ENCODE data around the gene PIGQ. TPM values are rescaled to one million over a fixed set of nuclear protein-coding genes. Genes with fewer than 3 reads are reported as not detected.

Gene PIGQ
- total and polyA plus RNA-seq, 2 of the 4 experiments (the other 2 are of a cell fraction): 5.9 to 36.8 TPM

DNA sequence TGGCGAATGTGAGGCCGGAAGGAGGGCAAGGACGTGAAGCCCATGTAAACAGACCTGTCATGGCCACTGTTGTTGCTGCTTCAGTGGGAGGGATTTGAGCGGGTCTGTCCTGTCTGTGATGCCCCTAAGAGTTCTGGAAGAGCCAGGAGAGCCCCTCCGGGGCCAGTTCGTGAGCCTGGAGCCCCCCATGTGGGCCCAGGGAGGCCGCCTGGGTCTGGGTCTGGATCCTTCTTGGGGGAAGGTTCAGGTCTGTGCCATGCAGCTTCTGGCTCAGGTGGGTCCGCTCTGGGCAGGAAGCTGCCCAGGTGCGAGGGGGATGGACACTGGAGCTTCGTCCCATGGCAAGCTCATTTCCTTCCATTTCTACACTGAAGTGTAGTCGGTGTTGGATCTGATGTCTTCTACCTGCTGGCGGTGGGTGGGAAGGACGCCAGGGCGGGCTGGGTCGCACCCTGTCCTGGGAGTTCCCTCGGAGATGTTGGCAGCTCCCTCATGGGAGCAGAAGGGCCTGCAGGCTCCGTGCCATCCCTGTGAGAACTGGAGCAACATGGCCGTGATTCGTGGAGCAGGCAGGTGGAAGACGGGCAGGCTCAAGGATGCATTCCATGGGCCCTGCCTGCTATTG is 49.8 kb downstream of the PIGQ start:
- Histone ChIP-seq H3K36me3 (ENCODE audit: control insufficient read depth, insufficient read depth, low read length) (peaks cover 2% of the 10 kb centered on the region; the same call in 1 of the 2 replicates), H3K9ac (ENCODE audit: low read depth, low read length) (no peak overlapping the region), H3K18ac (ENCODE audit: low read depth, low read length) (no peak overlapping the region), H3K9me1 (ENCODE audit: insufficient read depth, low read length) (peaks cover 6% of the 10 kb centered on the region; the same call in 1 of the 2 replicates), H4K91ac (ENCODE audit: insufficient read depth, low read depth, low read length) (no peak overlapping the region), H3K4me2 (ENCODE audit: low read depth, low read length) (no peak overlapping the region), H4K8ac (ENCODE audit: low read depth in 2 of 2, low read length in 2 of 2) (no peak overlapping the region), H3K79me1 (ENCODE audit: low read depth in 1 of 2, low read length in 2 of 2) (peaks cover 10 to 46% of the 10 kb centered on the region in 2 experiments; a peak in 3 of 4 replicates), H4K5ac (ENCODE audit: low read depth, low read length) (no peak overlapping the region), H2BK20ac (ENCODE audit: low read depth, low read length) (no peak overlapping the region), H2AFZ (replicated peaks; ENCODE audit: low read length, poor library complexity) (no peak overlapping the region), H3K4ac (ENCODE audit: low read depth, low read length) (no peak overlapping the region), H2AK9ac (replicated peaks; ENCODE audit: low read depth, low read length, poor library complexity) (no peak overlapping the region), H2BK120ac (ENCODE audit: low read depth, low read length) (no peak overlapping the region), H3K27me3 (ENCODE audit: control insufficient read depth, insufficient read depth, low read length) (no peaks in the 10 kb centered on the region), H3K14ac (replicated peaks; ENCODE audit: low read depth, low read length) (no peak overlapping the region), H2BK5ac (ENCODE audit: low read depth, low read length, poor library complexity, severe bottlenecking) (no peak overlapping the region), H4K20me1 (ENCODE audit: insufficient read depth, low read length) (peaks cover 19% of the 10 kb centered on the region), H3K56ac (ENCODE audit: extremely low read depth, insufficient read depth, low read length) (no peak overlapping the region), H3K4me1 (ENCODE audit: control insufficient read depth, insufficient read depth, low read length) (peaks cover 3% of the 10 kb centered on the region; the same call in 1 of the 2 replicates), H2AK5ac (ENCODE audit: low read depth, low read length) (no peak overlapping the region), H3K27ac (ENCODE audit: insufficient read depth, low read length) (no peak overlapping the region), H3K4me3 (ENCODE audit: insufficient read depth, low read depth, low read length) (no peak overlapping the region), H3K9me3 (ENCODE audit: control insufficient read depth, insufficient read depth, low read length) (no peaks in the 10 kb centered on the region), H3K23ac (ENCODE audit: low read depth, low read length) (no peak overlapping the region), H2BK15ac (ENCODE audit: low read depth, low read length) (no peak overlapping the region)
- in situ Hi-C loops (cut with MboI; ENCODE audit: low sequenced_read_pairs): no loop called here
- WGBS, 2 experiments (ENCODE audit: extremely low coverage in 2 of 2, insufficient read length in 1 of 2): 94% methylated on average over 6 of the region's 20 CpGs; no CpG with 5 or more reads in 1 of the 2 experiments
- DNase-seq (no peak), ATAC-seq (ENCODE audit: low read depth) (no peak)
- no TSS peak for BruUV-seq (replicated peaks)
- POLR2A ChIA-PET (ENCODE audit: unreplicated experiment): no interaction called here
- CTCF ChIA-PET: no interaction called here
- TF ChIP-seq NFE2L2 (IDR thresholded peaks at IDR 0.05; ENCODE audit: low read depth, low read length) (no peak), CEBPB (IDR thresholded peaks at IDR 0.05; ENCODE audit: low read depth, low read length) (no peak), CHD1 (IDR thresholded peaks at IDR 0.05; ENCODE audit: low read depth, low read length) (no peak), SMC3 (IDR thresholded peaks at IDR 0.05; ENCODE audit: low read depth, low read length) (no peak)
- TF ChIP-seq, protein P1, sequence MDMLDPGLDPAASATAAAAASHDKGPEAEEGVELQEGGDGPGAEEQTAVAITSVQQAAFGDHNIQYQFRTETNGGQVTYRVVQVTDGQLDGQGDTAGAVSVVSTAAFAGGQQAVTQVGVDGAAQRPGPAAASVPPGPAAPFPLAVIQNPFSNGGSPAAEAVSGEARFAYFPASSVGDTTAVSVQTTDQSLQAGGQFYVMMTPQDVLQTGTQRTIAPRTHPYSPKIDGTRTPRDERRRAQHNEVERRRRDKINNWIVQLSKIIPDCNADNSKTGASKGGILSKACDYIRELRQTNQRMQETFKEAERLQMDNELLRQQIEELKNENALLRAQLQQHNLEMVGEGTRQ (IDR thresholded peaks at IDR 0.05; ENCODE audit: low read depth, low read length): no peak
- intact Hi-C loops (cut with micrococcal nuclease): no loop called here
- dilution Hi-C loops (cut with HindIII; ENCODE audit: low sequenced_read_pairs, unreplicated experiment): no loop called here

Measured in IMR-90 (cell line).